Naive thymus-derived CD4-positive, alpha-beta T cell (primary cell): ENCODE results near the gene TSKS. TPM values are rescaled to one million over a fixed set of nuclear protein-coding genes. Genes with fewer than 3 reads are reported as not detected.
A peak's percentile ranks its signal among the peaks of the same experiment; 100 is the strongest.

ENCODE experiments used
- ATAC-seq: fragments of 150-1000 bp; cut with Tn5 transposase; 2 replicates; pipeline ENCODE4 v1.10.0; 2021; ENCODE audit warnings: mild to moderate bottlenecking, moderate library complexity
- CTCF ChIA-PET: fragments of 350-600 bp; sonication (Branson Sonifier 250); formaldehyde crosslinking; loops from one replicate; lab custom pipeline; 2021; ENCODE audit warnings: antibody characterized with exemption; lab: Charles Lee
- POLR2A ChIA-PET: fragments of 350-600 bp; sonication (Branson Sonifier 250); formaldehyde crosslinking; loops from one replicate; lab custom pipeline; 2021; ENCODE audit warnings: antibody characterized with exemption, inconsistent platforms; lab: Charles Lee
- DNase-seq, 9 donors: peaks; one replicate each; pipeline versions ENCODE4 v3.0.0 to v3.0.0-alpha.2; 2020 to 2022; ENCODE audit warnings: mixed read lengths in 1 of 9
- H3K27ac ChIP-seq: one replicate; pipeline ENCODE4 v1.7.0; 2013; ENCODE audit warnings: mild to moderate bottlenecking, low read depth, low read length, moderate library complexity
- H3K27me3 ChIP-seq, 2 donors: one replicate each; pipeline ENCODE4 v1.7.0; 2013; ENCODE audit warnings: low read length in 2 of 2, mild to moderate bottlenecking in 2 of 2, moderate library complexity in 2 of 2; ENCODE audit not compliant: control insufficient read depth in 2 of 2, insufficient read depth in 2 of 2
- H3K36me3 ChIP-seq, 3 experiments: 1 replicate in 2 of 3; 2 replicates in 1 of 3; pipeline ENCODE4 v1.7.0; 2013; ENCODE audit warnings: low read length in 3 of 3, mild to moderate bottlenecking in 3 of 3, moderate library complexity in 1 of 3; ENCODE audit not compliant: insufficient read depth in 3 of 3, control insufficient read depth in 2 of 3
- H3K4me1 ChIP-seq, 2 donors: one replicate each; pipeline ENCODE4 v1.7.0; 2013; ENCODE audit warnings: low read length in 2 of 2, mild to moderate bottlenecking in 2 of 2, moderate library complexity in 1 of 2; ENCODE audit not compliant: control insufficient read depth in 2 of 2, insufficient read depth in 2 of 2
- H3K4me3 ChIP-seq: 2 replicates; pipeline ENCODE4 v1.7.0; 2013; ENCODE audit warnings: mild to moderate bottlenecking, low read length
- H3K9me3 ChIP-seq, 3 experiments: 1 replicate in 2 of 3; 2 replicates in 1 of 3; pipeline ENCODE4 v1.7.0; 2013; ENCODE audit warnings: low read length in 3 of 3; ENCODE audit not compliant: control insufficient read depth in 2 of 3
- H3K27ac Mint-ChIP-seq, 9 donors: one replicate each; pipeline ENCODE4 v1.8.0; 2020 to 2022; ENCODE audit warnings: mixed read lengths in 9 of 9, mild to moderate bottlenecking in 8 of 9, moderate library complexity in 5 of 9, inconsistent platforms in 2 of 9
- H3K27me3 Mint-ChIP-seq, 5 donors: one replicate each; pipeline ENCODE4 v1.8.0; 2021 to 2022; ENCODE audit warnings: mixed read lengths in 5 of 5, mild to moderate bottlenecking in 1 of 5
- H3K36me3 Mint-ChIP-seq, 5 donors: one replicate each; pipeline ENCODE4 v1.8.0; 2020 to 2022; ENCODE audit warnings: mixed read lengths in 5 of 5, mild to moderate bottlenecking in 3 of 5, inconsistent platforms in 1 of 5
- H3K4me1 Mint-ChIP-seq, 7 donors: one replicate each; pipeline ENCODE4 v1.8.0; 2020 to 2022; ENCODE audit warnings: mixed read lengths in 7 of 7, mild to moderate bottlenecking in 3 of 7, inconsistent platforms in 1 of 7
- H3K4me3 Mint-ChIP-seq, 10 donors: one replicate each; pipeline ENCODE4 v1.8.0; 2020 to 2022; ENCODE audit warnings: mild to moderate bottlenecking in 10 of 10, mixed read lengths in 10 of 10, moderate library complexity in 6 of 10, inconsistent platforms in 2 of 10
- H3K9me3 Mint-ChIP-seq, 11 donors: one replicate each; pipeline ENCODE4 v1.8.0; 2020 to 2022; ENCODE audit warnings: mixed read lengths in 11 of 11, mild to moderate bottlenecking in 4 of 11, inconsistent platforms in 1 of 11, moderate library complexity in 1 of 11
- intact Hi-C, 2 donors: fragments of 100-400 bp; cut with micrococcal nuclease; formaldehyde crosslinking; loops; one replicate each; pipeline ENCODE4 v1.15.1; 2023
- polyA plus RNA-seq, 2 donors: library from polyadenylated mRNA; unstranded; fragments of 300-500 nt; fragmentation: Illumina TruSeq; gene quantifications; one replicate each; pipeline ENCODE4 v1.2.3, GENCODE V29; 2021
- total RNA-seq, 6 experiments: library from RNA in 5 of 6; stranded (reverse) in 5 of 6; gene quantifications; 1 replicate in 5 of 6; 2 replicates in 1 of 6; pipeline ENCODE4 v1.2.3 and lab custom pipeline; 2021 to 2026

The TSKS gene
- total and polyA plus RNA-seq, 7 experiments from 2014 or later = 0.51 to 3.6 (median 1.5) TPM

DNA sequence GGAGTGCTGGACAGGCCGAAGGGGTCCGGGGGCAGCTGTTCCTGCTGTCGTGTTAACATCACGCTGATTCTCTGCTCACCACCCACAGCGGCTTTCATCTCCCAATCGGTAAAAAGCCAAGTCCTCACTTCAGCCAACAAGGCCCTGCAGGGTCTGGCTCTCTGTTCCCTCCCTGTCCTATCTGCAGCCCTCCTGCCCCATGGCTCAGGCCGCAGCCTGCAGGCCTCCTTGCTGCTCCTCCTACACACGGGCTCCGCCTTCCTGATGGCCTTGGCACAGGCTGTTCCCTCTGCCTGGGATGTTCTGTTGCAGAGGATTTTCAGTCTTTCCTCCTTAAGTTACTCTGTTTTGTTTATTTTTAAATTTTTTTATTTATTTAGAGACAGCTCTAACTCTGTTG is 27.8 kb upstream of the TSKS start:
- Histone ChIP-seq H3K27ac (no peak overlapping the region), H3K27me3 (no peaks in the 10 kb centered on the region), H3K4me3 (no peak overlapping the region), H3K36me3 (peaks cover 4 to 78% (median 19%) of the 10 kb centered on the region in 3 experiments), H3K9me3 (no peaks in the 10 kb centered on the region), H3K4me1 (no peaks in the 10 kb centered on the region)
- ATAC-seq = no peak
- Mint-ChIP-seq H3K4me1 (peaks cover 0 to 12% (median 0%) of the 10 kb centered on the region in 7 donors), H3K4me3 (no peak overlapping the region), H3K9me3 (no peaks in the 10 kb centered on the region), H3K27ac (no peak overlapping the region), H3K36me3 (peaks cover 8 to 42% (median 17%) of the 10 kb centered on the region in 5 donors), H3K27me3 (no peaks in the 10 kb centered on the region)
- intact Hi-C loops = no loop called here
- CTCF ChIA-PET = no interaction called here
- POLR2A ChIA-PET = no interaction called here
- DNase-seq = no peak

DNA sequence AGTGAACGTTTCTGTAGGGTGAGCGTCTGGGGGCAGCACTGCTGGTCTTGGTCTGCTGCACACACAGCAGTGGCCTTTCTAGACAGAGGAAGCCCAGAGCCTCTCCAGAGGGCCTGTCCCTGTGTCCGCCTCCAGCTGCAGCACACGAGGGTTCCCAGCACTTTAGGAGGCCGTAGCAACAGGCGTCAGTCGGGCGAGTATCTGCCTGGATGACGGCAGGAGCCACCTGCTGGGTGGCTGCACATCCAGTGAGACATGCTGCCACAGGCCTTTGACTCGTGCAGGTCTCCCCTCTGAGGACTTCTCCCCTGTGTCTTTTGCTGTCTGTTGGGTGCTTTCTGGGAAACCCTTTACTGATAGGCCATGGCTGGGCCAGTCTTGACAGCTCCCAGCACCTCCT is 25.8 kb upstream of the TSKS start:
- no peaks in the 10 kb centered on the region for H3K27me3 ChIP-seq
- H3K9me3 ChIP-seq = no peaks in the 10 kb centered on the region
- Mint-ChIP-seq H3K9me3 (no peaks in the 10 kb centered on the region), H3K27me3 (no peaks in the 10 kb centered on the region), H3K36me3 (peaks cover 8 to 44% (median 27%) of the 10 kb centered on the region in 5 donors), H3K4me1 (peaks cover 0 to 19% (median 6%) of the 10 kb centered on the region in 7 donors), H3K27ac (no peak overlapping the region), H3K4me3 (no peak overlapping the region)
- DNase-seq = no peak
- no peaks in the 10 kb centered on the region for H3K4me1 ChIP-seq
- intact Hi-C loops = no loop called here
- ChIA-PET POLR2A (no interaction called here), CTCF (no interaction called here)
- H3K4me3 ChIP-seq = no peak overlapping the region
- no peak overlapping the region for H3K27ac ChIP-seq
- no peak for ATAC-seq
- H3K36me3 ChIP-seq = peaks cover 0 to 71% (median 14%) of the 10 kb centered on the region in 3 experiments

DNA sequence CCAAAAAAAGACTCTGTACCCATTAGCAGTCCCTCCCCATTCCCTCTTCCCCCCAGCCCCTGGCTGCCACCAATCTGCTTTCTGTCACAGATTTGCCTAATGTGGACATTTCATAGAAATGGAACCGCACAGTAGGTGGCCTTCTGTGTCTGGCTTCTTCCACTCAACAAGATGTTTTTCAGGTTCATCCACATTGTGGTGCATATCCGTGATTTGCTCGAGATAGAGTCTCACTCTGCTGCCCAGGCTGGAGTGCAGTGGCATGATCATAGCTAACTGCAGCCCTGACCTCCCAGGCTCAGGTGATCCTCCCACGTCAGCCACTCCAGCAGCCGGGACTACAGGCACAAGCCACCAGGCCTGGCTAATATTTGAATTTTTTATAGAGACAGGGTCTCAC is 24.6 kb upstream of the TSKS start:
- intact Hi-C loops = no loop called here
- POLR2A ChIA-PET = no interaction called here

DNA sequence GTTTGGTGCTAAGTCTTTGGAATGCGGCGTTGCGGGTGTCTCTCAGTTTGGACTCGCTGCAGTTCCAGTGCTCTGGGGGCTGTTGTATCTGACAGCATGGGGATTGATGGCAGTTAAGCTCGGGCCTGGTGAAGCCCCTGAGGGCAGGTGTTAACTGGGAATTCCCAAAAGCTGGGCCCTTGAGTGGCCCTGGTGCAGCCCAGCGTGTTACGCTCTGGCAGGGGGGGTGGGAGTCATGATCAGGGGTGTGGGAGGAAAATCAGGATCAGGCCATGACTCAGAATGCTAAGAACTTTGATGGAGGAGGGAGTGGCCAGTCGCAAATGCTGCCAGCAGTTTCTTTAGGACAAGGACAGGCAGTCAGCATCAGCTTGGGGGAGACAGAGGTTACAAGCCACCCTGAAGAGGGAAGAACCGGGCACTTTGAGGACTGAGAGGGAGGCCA is 23.3 kb upstream of the TSKS start:
- DNase-seq (no peak), ATAC-seq (no peak)
- CTCF ChIA-PET = no interaction called here
- no peaks in the 10 kb centered on the region for H3K27me3 ChIP-seq
- Mint-ChIP-seq H3K27me3 (no peaks in the 10 kb centered on the region), H3K4me3 (no peak overlapping the region), H3K9me3 (no peaks in the 10 kb centered on the region), H3K4me1 (peaks cover 0 to 20% (median 6%) of the 10 kb centered on the region in 7 donors), H3K27ac (peak overlapping the region in 1 of 9 donors; percentile 10), H3K36me3 (peaks cover 15 to 53% (median 35%) of the 10 kb centered on the region in 5 donors)
- H3K4me1 ChIP-seq = no peaks in the 10 kb centered on the region
- POLR2A ChIA-PET = interaction anchor here (0.6 kb wide), 1 partner anchor 32 kb away, joined by 3 read pairs; no protein-coding TSS in a partner anchor
- H3K36me3 ChIP-seq = peaks cover 6 to 70% (median 18%) of the 10 kb centered on the region in 3 experiments
- H3K27ac ChIP-seq = no peak overlapping the region
- no peak overlapping the region for H3K4me3 ChIP-seq
- no peaks in the 10 kb centered on the region for H3K9me3 ChIP-seq
- intact Hi-C loops = no loop called here

More for the DNA sequence above, 24.6 kb upstream of the TSKS start:
- Mint-ChIP-seq H3K4me1 (peaks cover 0 to 21% (median 6%) of the 10 kb centered on the region in 7 donors), H3K27ac (peak overlapping the region in 1 of 9 donors; percentile 55), H3K4me3 (no peak overlapping the region), H3K9me3 (no peaks in the 10 kb centered on the region), H3K36me3 (peaks cover 15 to 51% (median 35%) of the 10 kb centered on the region in 5 donors), H3K27me3 (no peaks in the 10 kb centered on the region)
- DNase-seq (no peak), ATAC-seq (no peak)
- no peaks in the 10 kb centered on the region for H3K27me3 ChIP-seq
- no peaks in the 10 kb centered on the region for H3K4me1 ChIP-seq
- peaks cover 6 to 72% (median 15%) of the 10 kb centered on the region in 3 experiments for H3K36me3 ChIP-seq
- H3K4me3 ChIP-seq = no peak overlapping the region
- H3K9me3 ChIP-seq = no peaks in the 10 kb centered on the region
- CTCF ChIA-PET = no interaction called here
- H3K27ac ChIP-seq = no peak overlapping the region

DNA sequence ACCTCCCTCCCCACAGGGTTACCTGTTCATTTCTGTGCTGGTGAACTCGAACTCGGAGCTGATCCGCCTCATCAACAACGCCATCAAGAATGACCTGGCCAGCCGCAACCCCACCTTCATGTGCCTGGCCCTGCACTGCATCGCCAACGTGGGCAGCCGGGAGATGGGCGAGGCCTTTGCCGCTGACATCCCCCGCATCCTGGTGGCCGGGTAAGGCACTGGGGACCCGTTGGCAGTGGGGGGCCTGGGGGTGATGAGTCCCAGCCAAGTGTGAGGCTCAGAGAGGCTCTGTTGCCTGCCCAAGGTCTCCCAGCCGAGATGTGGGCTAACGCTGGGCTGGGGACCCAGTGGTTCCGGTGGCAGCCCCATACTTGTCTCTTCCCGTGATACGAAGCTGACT is 19.4 kb upstream of the TSKS start:
- CTCF ChIA-PET = no interaction called here
- Mint-ChIP-seq H3K27ac (peak overlapping the region in 1 of 9 donors; percentile 62), H3K9me3 (no peaks in the 10 kb centered on the region), H3K36me3 (peaks cover 11 to 34% (median 25%) of the 10 kb centered on the region in 5 donors), H3K4me1 (peaks cover 2 to 32% (median 18%) of the 10 kb centered on the region in 7 donors), H3K4me3 (no peak overlapping the region), H3K27me3 (no peaks in the 10 kb centered on the region)
- intact Hi-C loops = no loop called here
- POLR2A ChIA-PET = no interaction called here
- ATAC-seq = no peak
- DNase-seq = no peak
- Histone ChIP-seq H3K9me3 (no peaks in the 10 kb centered on the region), H3K4me1 (no peaks in the 10 kb centered on the region), H3K4me3 (no peak overlapping the region), H3K27me3 (no peaks in the 10 kb centered on the region), H3K36me3 (peaks cover 6 to 39% (median 9%) of the 10 kb centered on the region in 3 experiments), H3K27ac (no peak overlapping the region)

DNA sequence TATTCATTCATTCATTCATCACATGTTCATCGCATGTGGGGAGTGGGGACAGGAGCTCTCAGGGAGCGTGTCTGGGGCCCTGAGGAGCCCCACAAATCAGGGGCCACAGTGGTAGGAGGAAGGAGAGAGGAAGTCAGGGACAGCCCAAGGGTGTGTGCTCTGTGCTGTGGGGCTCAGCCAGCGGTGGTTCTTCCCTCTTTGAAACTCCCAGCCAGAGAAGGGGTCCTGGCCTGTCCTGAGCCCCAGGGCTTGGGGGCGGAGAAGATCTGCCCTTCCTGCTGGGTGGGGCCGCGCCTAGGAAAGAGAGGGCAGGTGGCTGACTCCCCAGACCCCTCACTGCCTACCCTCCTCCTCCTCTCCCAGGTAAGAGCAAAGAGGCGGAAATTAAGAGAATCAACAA is 18.3 kb upstream of the TSKS start:
- Histone ChIP-seq H3K27ac (no peak overlapping the region), H3K4me3 (no peak overlapping the region), H3K27me3 (no peaks in the 10 kb centered on the region), H3K4me1 (no peaks in the 10 kb centered on the region), H3K36me3 (peaks cover 6 to 34% (median 9%) of the 10 kb centered on the region in 3 experiments), H3K9me3 (no peaks in the 10 kb centered on the region)
- Mint-ChIP-seq H3K4me3 (peak overlapping the region in 1 of 10 donors; percentile 30), H3K27ac (peak overlapping the region in 1 of 9 donors; percentile 28), H3K4me1 (peaks cover 4 to 33% (median 18%) of the 10 kb centered on the region in 7 donors), H3K9me3 (no peaks in the 10 kb centered on the region), H3K36me3 (peaks cover 10 to 33% (median 23%) of the 10 kb centered on the region in 5 donors), H3K27me3 (no peaks in the 10 kb centered on the region)
- DNase-seq (no peak), ATAC-seq (peak; percentile 53)
- POLR2A ChIA-PET = no interaction called here
- CTCF ChIA-PET = no interaction called here
- intact Hi-C loops = no loop called here

DNA sequence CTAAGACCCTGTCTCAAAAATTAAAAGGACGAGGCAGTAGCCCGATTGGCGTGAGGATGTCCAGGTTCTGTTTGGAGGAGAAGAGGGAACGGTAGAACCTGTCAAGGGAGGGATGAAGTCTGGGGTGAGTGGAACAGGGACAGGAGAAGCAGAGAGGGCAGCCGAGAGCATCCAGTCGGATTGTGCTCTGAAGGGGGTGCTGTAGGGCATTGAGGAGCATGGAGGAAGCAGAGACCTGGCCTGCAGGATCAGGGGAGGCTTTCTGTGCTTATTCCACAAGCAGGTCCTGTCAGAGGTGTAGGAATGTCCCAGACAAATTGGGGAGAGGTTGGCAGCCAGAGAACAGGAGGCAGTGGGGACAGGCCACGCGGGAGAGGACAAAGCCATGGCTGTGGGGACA is 17.8 kb upstream of the TSKS start:
- H3K36me3 Mint-ChIP-seq = peaks cover 7 to 33% (median 24%) of the 10 kb centered on the region in 5 donors
- no peaks in the 10 kb centered on the region for H3K27me3 Mint-ChIP-seq
- POLR2A ChIA-PET = no interaction called here
- peaks cover 8 to 36% (median 19%) of the 10 kb centered on the region in 7 donors for H3K4me1 Mint-ChIP-seq
- intact Hi-C loops = no loop called here
- Histone ChIP-seq H3K36me3 (peaks cover 6 to 34% (median 9%) of the 10 kb centered on the region in 3 experiments), H3K9me3 (no peaks in the 10 kb centered on the region), H3K27ac (no peak overlapping the region), H3K4me1 (no peaks in the 10 kb centered on the region), H3K4me3 (no peak overlapping the region), H3K27me3 (no peaks in the 10 kb centered on the region)
- H3K27ac Mint-ChIP-seq = peak overlapping the region in 3 of 9 donors; percentile 48 to 77 (median 65)
- H3K9me3 Mint-ChIP-seq = no peaks in the 10 kb centered on the region
- H3K4me3 Mint-ChIP-seq = peak overlapping the region in 1 of 10 donors; percentile 59
- ATAC-seq (no peak), DNase-seq (no peak)
- CTCF ChIA-PET = no interaction called here
